ENCODE measurements around the gene RNPEPL1.

Gene RNPEPL1

DNA sequence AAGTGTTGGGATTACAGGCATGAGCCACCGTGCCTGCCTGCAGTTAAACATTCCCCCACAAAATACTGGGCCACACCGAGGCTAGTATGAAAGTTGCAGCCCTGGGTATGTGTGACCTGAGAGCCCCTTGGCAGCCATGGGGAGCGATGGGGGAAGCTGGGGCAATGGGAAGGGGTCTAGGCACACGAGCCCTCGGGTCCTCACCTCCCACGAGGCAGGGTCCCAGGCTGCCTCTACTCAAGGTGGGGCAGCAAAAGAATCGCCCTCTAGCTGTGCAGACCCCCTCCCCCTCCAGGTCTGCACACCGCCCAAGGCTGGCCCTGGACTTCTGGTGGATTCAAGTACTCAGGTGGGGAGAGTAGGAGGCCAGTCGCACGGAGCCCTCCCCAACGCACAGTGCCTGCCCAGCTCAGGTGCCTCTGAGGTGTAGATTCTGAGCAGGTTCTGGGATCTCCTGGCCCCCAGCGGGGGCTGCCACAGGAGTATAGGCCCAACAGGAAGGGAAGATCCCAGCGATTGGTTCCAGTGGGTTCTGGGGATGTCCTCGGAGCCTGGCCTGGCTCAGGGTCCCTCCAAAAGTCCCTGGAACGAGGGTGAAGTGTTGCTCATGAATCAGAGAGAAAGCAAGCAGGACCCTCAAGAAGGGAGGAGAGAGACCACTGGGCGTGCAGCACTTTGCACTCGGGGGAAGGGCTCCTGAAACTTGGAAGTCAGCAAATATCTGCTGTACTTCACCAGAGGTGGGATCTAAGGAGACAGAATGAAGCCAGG is 59.6 kb downstream of the RNPEPL1 start:
- DNase-seq = no peak

DNA sequence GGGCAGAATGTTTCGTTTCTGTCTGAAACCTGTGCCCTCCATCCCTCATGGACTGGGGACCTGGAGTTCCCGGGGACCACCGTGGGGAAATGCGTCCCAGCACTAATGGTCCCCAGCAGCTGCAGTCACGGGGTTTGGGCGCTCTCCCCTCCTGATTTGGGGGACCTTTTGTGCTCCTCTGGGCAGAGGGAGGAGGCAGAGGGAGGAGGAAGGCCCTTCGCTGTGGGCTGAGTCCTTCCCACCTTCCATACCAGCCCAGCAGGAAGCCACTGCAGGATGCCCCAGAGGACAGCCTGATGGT is 60.2 kb downstream of the RNPEPL1 start:
- DNase-seq = no peak

DNA sequence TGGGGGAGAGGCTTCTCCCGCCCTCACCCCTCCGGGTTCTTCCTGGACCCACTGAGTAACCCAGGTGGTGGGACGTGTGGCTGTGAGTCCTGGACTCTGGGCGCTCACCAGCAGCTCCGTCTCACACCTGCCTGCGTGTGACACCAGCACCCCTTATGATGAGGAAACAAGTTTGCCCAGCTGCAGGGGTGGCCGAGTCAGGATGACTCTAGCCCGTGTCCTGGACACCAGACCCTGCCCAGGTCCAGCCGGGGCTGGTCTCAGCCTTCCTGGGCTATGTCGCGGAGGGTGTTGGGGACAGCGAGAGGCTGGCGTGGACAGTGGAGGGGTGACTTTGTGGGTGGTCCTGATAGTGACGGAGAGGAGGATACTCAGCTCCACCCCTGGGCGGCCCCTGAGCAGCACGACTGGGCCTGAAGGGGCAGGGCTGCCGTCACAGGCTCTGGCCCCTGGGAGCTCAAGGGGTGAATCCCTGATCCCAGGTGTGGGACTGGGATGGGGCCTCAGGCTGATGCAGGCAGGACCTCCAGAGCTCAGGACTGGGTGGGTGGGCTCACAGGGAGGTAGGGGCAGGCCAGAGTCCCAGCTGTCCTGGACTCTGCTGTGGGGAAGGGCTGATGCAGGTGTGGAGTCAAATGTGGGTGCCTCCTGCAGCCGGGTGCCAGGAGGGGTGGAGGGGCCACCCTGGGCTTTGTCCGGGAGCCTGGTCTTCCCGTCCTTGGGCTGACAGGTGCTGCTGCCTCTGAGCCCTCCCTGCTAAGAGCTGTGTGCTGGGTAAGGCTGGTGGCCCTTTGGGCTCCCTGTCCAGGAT is 60.7 kb downstream of the RNPEPL1 start:
- no peak for DNase-seq

DNA sequence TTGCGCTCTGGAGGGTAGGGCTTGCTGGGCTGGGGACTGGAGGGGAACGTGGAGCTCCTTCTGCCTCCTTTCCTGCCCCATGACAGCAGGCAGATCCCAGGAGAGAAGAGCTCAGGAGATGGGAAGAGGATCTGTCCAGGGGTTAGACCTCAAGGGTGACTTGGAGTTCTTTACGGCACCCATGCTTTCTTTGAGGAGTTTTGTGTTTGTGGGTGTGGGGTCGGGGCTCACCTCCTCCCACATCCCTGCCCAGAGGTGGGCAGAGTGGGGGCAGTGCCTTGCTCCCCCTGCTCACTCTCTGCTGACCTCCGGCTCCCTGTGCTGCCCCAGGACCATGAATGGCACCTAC is 61.3 kb downstream of the RNPEPL1 start:
- DNase-seq = no peak

- DNase-seq = no peak
These were observed 61.9 kb downstream of the RNPEPL1 start for GRCh38 chr2:240629968-240630770.
